GM10248 (cell line): ENCODE data around the gene TUBB4A.

Source experiments
- CTCF ChIA-PET: fragments of 300-600 bp; sonication (Branson Sonifier 250); formaldehyde crosslinking; extraction: SDS; loops from one replicate; lab custom pipeline; 2021; ENCODE audit warnings: antibody characterized with exemption; lab: Yijun Ruan, JAX
- POLR2A ChIA-PET: fragments of 350-650 bp; sonication (Branson Sonifier 250); formaldehyde crosslinking; extraction: SDS; loops from one replicate; lab custom pipeline; 2020; ENCODE audit warnings: antibody characterized with exemption; lab: Yijun Ruan, JAX
- DNase-seq: peaks from one replicate; pipeline ENCODE4 v3.0.0; 2012; ENCODE audit errors: extremely low spot score
- CTCF ChIP-seq: IDR thresholded peaks from 2 replicates; pipeline ENCODE4 v1.5.1; 2012; ENCODE audit warnings: mild to moderate bottlenecking, low read depth; ENCODE audit errors: extremely low read depth, missing control alignments, control extremely low read depth

TUBB4A gene

GRCh38 chr19:6446452-6446851 lies 55.7 kb downstream of the TUBB4A start:
- ChIA-PET POLR2A (no interaction called here), CTCF (interaction anchor here (1.0 kb wide), 1 partner anchor 9 kb away, joined by 3 read pairs; no protein-coding TSS in a partner anchor)
- TF ChIP-seq CTCF = no peak
- DNase-seq = no peak
